Activated CD4-positive, CD25-positive, alpha-beta regulatory T cell treated with anti-CD3 and anti-CD28 coated beads, Interleukin-2, amount 50 U/mL, for 16 hours (primary cell): Measurements from ENCODE around the gene WDR43.

ENCODE experiments used
- DNase-seq: peaks from one replicate; pipeline ENCODE4 v3.0.0-alpha.2; 2020; ENCODE audit warnings: low read depth, low spot score

WDR43 gene, protein sequence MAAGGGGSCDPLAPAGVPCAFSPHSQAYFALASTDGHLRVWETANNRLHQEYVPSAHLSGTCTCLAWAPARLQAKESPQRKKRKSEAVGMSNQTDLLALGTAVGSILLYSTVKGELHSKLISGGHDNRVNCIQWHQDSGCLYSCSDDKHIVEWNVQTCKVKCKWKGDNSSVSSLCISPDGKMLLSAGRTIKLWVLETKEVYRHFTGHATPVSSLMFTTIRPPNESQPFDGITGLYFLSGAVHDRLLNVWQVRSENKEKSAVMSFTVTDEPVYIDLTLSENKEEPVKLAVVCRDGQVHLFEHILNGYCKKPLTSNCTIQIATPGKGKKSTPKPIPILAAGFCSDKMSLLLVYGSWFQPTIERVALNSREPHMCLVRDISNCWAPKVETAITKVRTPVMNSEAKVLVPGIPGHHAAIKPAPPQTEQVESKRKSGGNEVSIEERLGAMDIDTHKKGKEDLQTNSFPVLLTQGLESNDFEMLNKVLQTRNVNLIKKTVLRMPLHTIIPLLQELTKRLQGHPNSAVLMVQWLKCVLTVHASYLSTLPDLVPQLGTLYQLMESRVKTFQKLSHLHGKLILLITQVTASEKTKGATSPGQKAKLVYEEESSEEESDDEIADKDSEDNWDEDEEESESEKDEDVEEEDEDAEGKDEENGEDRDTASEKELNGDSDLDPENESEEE

DNA sequence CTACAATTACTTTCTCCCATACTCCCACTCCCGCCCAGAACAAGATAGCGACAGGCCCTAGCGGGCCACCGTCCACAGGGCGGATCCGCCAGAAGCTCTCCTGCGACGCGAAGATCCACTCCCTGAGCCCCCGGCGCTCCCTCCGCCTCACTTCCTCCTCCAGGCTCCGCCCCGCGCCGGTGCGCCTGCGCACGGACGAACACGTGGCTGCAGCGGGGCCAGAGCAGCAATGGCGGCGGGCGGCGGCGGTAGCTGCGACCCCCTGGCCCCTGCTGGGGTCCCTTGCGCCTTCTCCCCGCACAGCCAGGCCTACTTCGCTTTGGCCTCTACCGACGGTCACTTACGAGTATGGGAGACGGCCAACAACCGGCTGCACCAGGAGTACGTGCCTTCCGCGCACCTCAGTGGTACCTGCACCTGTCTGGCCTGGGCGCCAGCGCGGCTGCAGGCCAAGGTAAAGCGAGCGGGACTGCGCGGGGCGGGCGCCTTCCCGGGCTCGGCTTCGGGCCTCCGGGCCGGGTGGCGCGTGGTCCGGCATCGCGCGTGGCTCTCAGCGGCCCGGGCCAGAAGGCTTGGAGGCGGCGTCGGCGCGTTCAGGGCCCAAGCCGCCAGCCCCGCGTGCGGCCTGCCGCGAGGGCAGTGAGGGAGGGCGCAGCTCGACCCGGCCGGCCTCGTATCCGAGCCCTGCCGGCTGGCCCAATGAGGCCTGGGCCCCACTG lies at the start of gene WDR43:
WDR43 (plus strand) TSS at position 198 of the 719 bp plus-strand sequence; CDS start at position 230, 32 bp downstream.
- peak; percentile 96 for DNase-seq

DNA sequence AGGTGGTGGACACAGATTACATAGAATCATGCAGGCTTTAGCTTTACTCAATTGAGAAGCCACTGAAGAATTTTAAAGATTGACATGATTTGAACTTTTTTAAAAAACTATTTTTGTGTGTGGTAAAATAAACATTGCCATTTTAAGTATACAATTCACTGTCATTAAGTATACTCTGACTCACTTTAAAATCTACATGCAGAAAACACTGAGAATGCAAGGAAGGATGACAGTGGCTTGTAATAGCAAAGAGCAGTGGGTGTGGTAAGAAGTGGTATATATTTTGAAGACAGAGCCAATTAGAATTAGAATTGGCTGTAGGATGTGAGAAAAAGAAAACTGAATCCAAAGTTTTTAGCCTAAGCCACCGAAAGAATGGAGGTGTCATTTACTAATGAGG lies 39.3 kb upstream of the WDR43 start:
- no peak for DNase-seq

DNA sequence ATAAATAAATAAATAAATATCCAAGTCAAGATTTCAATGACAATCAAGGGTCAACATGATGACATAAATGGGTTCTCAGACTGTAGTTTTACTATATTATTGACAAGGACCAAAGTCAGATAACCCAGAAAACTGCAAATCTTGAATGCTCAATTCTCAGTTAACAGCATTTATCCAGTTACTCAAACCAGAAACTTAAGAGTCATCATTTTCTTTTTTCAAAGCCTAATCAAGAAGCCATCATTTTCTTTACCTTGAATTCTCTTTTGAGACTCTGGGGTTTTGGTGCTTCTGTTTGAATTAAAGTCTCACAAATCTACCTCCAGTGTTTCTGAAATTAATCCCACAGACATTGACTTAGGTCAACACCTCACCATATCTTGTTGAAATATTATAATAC lies 38.5 kb upstream of the WDR43 start:
- DNase-seq = no peak

DNA sequence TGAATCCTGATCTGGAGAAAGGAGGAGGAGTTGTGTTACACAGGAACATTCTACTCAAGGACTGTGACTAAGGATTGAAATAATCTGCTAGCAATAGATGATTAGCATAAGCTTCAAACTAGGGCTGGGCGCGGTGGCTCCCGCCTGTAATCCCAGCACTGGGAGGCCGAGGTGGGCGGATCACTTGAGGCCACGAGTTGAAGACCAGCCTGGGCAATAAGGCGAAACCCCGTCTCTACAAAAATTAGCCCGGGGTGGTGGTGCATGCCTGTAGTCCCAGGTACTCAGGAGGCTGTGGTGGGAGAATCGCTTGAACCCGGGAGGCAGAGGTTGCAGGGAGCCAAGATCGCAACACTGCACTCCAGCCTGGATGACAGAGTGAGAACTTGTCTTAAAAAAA lies 25.9 kb upstream of the WDR43 start:
- DNase-seq = no peak

DNA sequence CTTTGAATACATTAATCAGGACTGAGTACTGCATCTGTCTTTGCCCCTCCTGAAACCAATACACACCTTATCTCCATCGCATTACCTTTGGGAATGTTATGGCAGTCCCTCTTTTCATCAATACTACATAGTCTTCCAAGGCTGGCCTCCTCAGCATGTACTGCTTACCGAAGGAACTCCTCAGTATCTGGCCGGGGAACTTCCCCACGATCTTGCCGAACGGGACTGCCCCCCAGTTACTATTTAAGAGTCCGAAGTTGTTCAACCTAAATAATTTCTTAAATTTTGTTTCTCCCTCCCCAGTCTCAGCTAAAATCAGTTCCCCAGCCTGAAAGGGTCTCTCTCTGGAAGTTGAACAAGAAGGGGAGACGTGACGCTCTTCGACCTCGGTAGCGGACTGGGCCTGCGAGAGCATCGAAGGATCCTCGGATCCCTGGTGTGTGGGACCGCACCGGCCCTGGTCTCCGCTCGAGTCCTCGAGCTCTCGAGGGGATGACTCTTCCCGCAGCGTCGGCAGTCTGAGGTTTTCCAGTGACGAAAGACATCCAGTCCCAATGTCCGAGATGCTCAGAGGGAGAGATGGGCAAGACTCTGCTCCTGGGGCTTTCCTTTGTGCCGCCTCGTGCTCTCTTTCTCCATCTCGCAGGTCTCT lies 24.8 kb upstream of the WDR43 start:
- DNase-seq = no peak

DNA sequence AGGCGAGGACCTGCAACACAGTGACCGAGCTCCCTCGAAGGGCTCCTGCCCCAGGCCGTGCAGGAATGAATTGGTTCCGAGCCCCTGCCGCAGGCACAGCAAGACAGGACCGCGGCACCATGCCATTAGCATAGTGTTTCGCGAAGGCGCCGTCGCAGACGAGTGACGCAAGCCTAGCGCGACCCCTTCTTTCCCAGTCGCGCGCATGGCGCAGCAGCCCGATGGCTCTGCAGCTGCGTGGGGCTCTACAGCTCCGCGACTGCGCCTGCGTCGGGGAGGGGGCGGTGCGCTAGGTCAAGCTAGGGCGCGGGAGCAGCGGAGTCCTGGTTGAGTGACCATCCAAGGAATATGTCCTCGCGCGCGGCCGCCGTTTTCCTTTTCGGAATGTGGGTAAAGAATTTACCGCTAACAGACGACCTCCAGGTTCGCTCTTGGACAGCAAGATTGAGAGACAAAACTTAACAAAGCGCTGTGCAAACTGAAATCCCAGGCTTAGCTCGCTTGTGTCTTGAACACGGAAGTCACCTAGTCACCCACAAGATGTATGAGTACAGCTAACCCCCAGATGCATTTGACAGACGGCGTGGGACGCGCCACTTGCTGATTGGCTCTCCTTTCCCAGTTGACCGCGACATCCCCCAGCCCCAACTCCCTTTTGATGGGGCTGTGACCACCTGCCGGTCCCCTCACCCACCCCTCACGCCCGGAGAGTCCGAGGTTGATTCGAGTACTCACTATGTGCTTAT lies 24.1 kb upstream of the WDR43 start, which contains the start of gene TRMT61B:
TRMT61B (minus strand) TSS at position 164 of the 746 bp plus-strand sequence; CDS start at position 132, 32 bp downstream.
- peak; percentile 97 for DNase-seq

DNA sequence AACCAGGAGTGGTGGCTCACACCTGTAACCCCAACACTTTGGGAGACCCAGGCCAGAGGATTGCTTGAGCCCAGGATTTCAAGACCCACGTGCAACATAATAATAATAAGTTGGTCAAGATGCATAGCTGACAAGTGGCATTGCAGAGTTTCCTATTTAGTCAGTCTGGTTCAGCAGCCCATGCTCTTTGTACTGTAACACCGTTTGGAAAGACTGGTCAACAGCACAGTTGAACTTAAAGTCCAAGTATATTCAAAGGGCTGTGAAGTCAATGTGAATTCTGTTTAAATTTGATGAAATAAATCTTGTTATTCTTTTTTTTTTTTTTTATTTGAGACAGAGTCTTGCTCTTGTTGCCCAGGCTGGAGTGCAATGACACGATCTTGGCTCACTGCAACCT lies 22.8 kb upstream of the WDR43 start:
- DNase-seq = no peak

DNA sequence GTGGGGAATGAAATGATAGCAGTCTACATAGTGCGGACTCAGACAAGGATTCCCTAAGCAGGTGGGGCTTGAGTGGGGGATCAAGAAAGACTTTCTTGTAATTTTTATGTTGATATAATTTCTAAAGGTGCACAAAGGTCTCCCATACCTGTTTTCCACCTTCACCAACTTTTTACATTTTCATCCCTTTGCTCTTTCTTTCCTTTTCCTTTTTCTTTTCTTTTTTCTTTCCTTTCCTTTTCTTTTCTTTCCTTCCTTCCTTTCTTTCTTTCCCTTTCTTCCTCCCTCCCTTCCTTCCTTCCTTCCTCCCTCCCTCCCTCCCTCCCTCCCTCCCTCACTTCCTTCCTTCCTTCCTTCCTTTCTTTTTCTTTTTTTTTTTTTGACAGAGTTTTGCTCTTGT lies 14.3 kb upstream of the WDR43 start:
- no peak for DNase-seq

DNA sequence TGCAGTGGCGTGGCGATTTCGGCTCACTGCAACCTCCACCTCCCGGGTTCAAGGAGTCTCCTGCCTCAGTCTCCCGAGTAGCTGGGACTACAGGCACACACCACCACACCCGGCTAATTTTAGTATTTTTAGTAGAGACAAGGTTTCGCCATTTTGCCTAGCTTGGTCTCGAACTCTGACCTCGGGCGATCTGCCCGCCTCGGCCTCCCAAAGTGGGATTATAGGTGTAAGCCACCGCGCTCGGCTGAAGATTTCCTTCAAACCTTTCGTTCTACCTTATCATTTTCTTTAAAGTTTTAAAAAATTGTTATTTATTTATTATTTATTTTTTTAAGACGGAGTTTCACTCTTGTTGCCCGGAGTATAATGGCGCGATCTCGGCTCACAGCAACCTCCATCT lies 979 bp upstream of the WDR43 start:
- no peak for DNase-seq

DNA sequence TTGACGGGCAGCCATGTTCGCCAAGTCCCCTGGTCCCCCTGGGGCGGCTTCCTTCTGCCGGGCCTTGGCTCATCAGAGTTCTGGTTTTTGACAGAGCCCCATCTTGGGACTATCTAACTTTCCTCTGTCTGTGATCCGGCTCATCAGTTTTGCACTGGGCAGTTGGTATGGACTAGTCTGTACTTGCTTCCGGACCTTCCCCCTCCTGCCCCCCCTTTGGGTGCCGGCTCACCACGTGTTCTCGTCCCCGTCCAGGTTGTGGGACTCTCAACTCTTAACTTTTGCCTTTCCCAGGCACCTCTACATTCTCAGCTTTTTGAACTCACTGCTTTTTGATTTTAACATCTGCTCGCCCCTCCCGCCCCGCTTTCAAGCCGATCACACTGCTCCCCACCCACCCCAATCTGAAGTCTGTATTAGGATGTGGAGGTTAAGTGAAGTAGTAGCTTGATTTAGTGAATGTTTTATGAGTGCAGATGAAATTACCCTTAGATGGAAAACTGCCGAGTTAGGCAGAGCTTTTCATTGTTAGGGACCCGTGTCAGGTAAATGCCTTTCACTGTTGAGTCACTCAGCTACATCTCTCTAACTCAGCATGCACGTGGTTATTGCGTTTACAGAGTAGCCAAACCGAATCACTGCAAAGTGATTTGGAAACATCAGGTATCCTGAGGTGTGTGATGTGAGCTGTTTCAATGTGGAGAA lies 874 bp downstream of the WDR43 start:
- DNase-seq = peak; percentile 2

DNA sequence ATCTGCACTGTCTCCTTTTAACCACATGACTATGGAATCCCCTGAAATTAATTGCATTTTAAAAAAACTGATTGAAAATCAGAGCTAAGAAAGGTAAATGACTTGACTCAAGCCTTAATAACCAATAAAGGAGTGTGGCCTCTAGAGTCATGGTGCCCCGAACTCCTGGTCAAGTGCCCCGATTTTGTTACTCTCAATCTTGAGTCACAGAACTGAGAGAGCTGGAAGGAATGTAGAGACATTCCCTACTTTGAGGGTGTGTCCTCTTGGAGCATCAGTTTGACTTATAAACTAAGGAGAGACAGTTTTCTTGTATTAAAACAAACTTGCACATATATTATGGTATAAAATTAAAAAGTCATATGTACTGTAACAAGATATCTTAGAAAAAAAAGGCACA lies 2.4 kb downstream of the WDR43 start:
- DNase-seq = no peak

DNA sequence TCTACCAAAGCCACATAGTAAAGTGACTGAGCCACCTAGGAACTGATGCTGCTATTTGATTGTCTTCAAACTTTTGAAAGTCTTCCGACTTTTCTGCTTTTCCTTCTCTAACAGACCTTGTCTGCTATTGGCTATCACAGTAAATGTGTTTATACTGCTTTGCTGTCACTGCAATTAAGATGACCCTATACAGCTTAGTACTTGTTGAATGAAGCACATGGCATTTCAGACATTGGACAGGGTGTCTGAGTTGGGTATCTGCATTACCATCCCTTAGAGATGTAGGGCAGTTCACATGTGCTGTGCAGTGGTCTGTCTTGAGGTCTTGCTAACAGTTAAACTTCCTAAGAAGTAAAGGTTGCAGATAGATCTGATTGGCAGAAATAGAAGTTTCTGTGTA lies 3.6 kb downstream of the WDR43 start:
- DNase-seq = no peak

DNA sequence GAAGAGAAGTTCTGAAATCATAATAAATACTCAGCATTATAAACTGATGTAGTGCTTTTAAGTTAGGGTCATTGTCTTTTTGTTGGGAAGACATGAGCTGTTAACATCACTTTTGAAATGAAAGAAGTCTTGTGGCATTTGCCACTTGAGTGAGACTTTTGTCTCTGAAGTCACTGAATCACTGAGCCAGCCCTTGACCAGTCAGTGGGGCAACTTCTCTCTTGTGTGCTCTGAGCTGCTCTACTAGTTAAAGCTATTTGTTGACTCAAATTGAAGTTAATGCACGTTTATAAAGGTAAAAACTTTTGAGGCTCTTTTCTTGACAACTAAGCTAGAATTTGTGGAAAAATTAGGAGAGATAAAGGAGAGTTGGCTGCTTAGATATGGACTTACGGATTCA lies 6.7 kb downstream of the WDR43 start:
- DNase-seq = no peak

DNA sequence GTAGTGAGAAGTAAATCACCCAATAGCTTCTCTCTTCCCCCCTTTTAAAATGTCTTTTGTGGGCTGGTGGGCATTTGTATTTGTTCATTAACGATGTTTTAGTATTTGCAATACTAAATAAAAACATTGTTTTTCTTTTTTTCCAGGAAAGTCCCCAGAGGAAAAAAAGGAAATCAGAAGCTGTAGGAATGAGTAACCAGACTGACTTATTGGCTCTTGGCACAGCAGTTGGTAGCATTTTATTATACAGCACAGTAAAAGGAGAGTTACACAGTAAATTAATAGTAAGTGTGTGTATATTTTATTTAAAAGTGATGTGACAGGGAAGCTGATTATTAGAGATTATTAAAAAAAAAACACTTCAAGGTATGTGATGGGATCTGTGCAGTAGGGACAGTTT lies 7.4 kb downstream of the WDR43 start:
- no peak for DNase-seq

DNA sequence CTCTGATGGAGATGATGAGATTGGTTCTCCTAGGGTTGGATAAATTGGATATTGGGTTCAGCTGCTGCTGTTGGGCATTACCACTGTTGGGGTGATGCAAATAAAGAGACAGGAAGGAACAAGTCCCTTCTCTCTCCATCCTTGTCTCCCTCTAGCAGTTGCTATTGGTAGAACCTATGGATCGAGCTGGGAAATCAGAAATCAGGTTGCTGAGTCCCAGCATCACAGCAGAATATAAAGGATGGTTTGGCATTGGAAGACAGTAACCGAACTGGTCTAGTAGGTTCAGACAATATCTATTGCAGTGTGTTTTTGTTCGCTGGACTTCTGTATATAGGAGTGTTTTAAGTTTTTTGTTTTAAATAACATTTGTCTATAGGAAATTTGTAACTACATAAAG lies 8.1 kb downstream of the WDR43 start:
- no peak for DNase-seq

DNA sequence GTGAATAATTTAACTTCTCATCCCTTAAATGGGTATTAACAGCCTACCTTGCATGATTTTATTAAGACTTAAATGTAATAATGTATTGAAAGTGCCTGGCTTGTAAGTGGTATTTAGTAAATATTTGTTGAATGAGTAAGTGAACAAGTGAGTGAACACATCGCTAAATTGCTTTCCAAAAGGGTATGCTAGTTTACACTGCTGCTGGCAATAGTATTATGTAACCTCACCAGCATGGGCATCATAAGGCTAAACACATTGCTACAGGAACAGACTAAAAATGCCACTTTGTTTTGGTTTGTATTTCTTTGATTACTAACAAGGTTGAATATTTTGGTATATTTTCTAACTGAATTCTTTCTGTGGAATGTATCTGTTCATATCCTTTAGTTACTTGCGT lies 9.8 kb downstream of the WDR43 start:
- no peak for DNase-seq

DNA sequence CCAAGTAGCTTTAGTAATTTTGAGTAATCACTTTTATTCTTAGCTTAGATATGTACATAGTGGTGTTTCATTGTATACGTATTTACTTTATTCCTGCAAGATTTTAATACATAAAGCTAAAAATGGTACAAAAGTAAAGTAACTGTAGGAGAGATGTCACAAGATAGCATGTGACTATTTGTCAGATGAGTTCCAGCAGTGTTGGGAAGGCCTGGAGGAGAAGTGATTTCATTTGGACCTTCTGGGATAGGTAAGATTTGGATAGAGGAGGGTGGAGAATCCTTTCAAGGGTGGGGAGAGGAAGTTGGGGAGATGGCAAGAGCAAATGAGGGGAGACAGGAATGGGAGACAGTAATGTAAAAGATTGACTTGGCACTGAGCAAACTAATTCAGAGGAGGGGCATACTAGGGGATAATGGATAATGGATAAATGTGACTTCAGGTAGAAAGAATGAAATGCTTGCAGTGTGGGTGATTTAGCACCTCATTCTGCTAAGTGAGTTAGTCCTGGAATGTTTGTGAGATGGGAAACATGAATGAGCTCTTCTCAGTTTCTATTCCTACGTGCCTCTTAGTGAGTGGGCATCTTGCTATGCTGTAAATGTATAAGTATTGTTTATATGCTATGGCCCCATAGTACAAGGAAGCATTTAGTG lies 10.5 kb downstream of the WDR43 start:
- DNase-seq = no peak

DNA sequence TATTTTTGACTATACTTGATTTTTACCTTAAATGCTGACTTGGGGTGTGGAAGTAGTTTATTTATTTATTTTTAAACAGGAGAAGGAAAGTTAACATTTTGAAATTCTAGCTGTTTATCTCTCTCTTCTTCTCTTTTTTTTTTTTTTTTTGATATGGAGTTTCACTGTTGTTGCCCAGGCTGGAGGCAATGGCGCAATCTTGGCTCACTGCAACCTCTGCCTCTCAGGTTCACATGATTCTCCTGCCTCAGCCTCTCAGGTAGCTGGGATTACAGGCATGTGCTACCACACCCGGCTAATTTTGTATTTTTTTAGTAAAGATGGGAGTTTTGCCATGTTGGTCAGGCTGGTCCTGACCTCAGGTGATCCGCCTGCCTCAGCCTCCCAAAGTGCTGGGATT lies 11.1 kb downstream of the WDR43 start:
- no peak for DNase-seq

DNA sequence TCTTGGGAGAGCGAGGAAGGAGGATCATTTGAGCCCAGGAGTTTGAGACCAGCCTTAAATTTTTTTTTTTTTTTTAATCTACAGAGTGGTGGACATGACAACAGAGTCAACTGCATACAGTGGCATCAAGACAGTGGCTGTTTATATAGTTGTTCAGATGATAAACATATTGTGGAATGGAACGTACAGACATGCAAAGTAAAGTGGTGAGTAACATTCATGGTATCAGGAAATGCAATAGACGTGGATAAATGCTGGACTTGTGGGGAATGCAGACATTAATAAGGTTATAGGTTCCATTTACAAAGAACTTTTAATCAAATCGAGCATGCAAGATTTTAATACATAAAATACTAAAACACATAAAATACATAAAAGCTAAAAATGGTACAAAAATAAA lies 11.9 kb downstream of the WDR43 start:
- no peak for DNase-seq

DNA sequence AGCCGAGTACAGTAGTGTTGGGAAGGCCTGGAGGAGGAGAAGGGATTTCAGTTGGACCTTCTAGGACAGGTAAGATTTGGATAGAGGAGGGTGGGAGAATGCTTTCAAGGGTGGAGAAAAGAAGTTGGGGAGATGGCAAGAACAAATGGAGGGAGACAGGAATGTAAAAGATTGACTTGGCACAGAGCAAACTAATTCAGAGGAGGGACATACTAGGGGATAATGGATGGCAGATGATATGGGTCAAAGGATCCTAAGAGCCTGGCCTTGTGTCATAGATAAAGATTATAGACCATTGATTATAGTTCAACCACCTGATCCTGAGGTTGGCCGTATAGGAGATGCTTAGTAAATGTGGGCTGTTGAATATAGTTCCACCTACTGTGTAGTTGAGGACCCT lies 12.4 kb downstream of the WDR43 start:
- no peak for DNase-seq
